SK-N-SH (cell line): Measurements from ENCODE around the gene ZC3H4. TPM values are rescaled to one million over a fixed set of nuclear protein-coding genes. Genes with fewer than 3 reads are reported as not detected.

ENCODE experiments used
- CTCF ChIA-PET: fragments of 300-600, 350-600 bp; formaldehyde crosslinking; extraction: SDS; loops from one replicate; lab custom pipeline; 2021; lab: Yijun Ruan, JAX
- POLR2A ChIA-PET: fragments of 350-600 bp; sonication (Branson Sonifier 250); formaldehyde crosslinking; extraction: SDS; loops from one replicate; lab custom pipeline; 2020; ENCODE audit warnings: antibody characterized with exemption, inconsistent platforms; lab: Yijun Ruan, JAX
- DNase-seq: peaks from one replicate; pipeline ENCODE4 v3.0.0; 2012
- H2AFZ ChIP-seq: fragments of 200-600 bp; sonication (generic); 2 replicates; pipeline ENCODE4 v1.8.1; 2016; ENCODE audit warnings: antibody characterized with exemption, mild to moderate bottlenecking, low read depth
- H3F3A ChIP-seq: fragments of 200-600 bp; sonication (generic); replicated peaks from 2 replicates; pipeline ENCODE3; 2016; ENCODE audit warnings: antibody characterized with exemption, mild to moderate bottlenecking; ENCODE audit not compliant: insufficient read depth
- H3K27ac ChIP-seq, 2 experiments: fragments of 200-500 bp in 1 of 2; fragments of 200-600 bp in 1 of 2; sonication (Bioruptor generic) in 1 of 2; sonication (generic), shearing (Covaris generic) in 1 of 2; 2 replicates each; pipeline versions ENCODE4 v1.5.1 to v1.6.1; 2014 to 2016; ENCODE audit warnings: low read depth in 2 of 2, inconsistent platforms in 1 of 2, low read length in 1 of 2, mild to moderate bottlenecking in 1 of 2, mixed read lengths in 1 of 2
- H3K27me3 ChIP-seq: fragments of 200-600 bp; sonication (generic), shearing (Covaris generic); 2 replicates; pipeline ENCODE4 v1.6.1; 2016; ENCODE audit warnings: mixed run types; ENCODE audit not compliant: insufficient read depth
- H3K36me3 ChIP-seq, 2 experiments: fragments of 200-500 bp in 1 of 2; fragments of 200-600 bp in 1 of 2; sonication (Bioruptor generic) in 1 of 2; sonication (generic) in 1 of 2; replicated peaks in 1 of 2; 2 replicates each; pipeline versions ENCODE3 to v1.5.1; 2014 to 2016; ENCODE audit warnings: low read length in 1 of 2, mild to moderate bottlenecking in 1 of 2; ENCODE audit not compliant: insufficient read depth in 2 of 2, control insufficient read depth in 1 of 2
- H3K4me1 ChIP-seq, 2 experiments: fragments of 200-500 bp in 1 of 2; fragments of 200-600 bp in 1 of 2; sonication (Bioruptor generic) in 1 of 2; sonication (generic), shearing (Covaris generic) in 1 of 2; 2 replicates each; pipeline versions ENCODE4 v1.5.1 to v1.6.1; 2014 to 2016; ENCODE audit warnings: low read depth in 1 of 2, low read length in 1 of 2, mixed run types in 1 of 2; ENCODE audit not compliant: insufficient read depth in 2 of 2, control insufficient read depth in 1 of 2
- H3K4me2 ChIP-seq: fragments of 200-600 bp; sonication (generic), shearing (Covaris generic); 2 replicates; pipeline ENCODE4 v1.6.1; 2017; ENCODE audit warnings: mixed run types
- H3K4me3 ChIP-seq, 2 experiments: fragments of 200-500 bp in 1 of 2; fragments of 200-600 bp in 1 of 2; sonication (Bioruptor generic) in 1 of 2; sonication (generic), shearing (Covaris generic) in 1 of 2; 2 replicates each; pipeline versions ENCODE4 v1.5.1 to v1.8.1; 2014 to 2016; ENCODE audit warnings: low read depth in 2 of 2, inconsistent platforms in 1 of 2, low read length in 1 of 2, mild to moderate bottlenecking in 1 of 2, mixed read lengths in 1 of 2, moderate library complexity in 1 of 2
- H3K79me2 ChIP-seq: fragments of 200-600 bp; sonication (generic); 2 replicates; pipeline ENCODE4 v1.8.1; 2017; ENCODE audit warnings: mild to moderate bottlenecking; ENCODE audit not compliant: insufficient read depth
- H3K9ac ChIP-seq: fragments of 200-600 bp; sonication (generic); 2 replicates; pipeline ENCODE4 v1.6.1; 2017; ENCODE audit warnings: mixed run types
- H3K9me2 ChIP-seq: fragments of 200-600 bp; sonication (generic); 2 replicates; pipeline ENCODE4 v1.6.1; 2017; ENCODE audit warnings: mixed run types
- H3K9me3 ChIP-seq: fragments of 200-600 bp; sonication (generic); 2 replicates; pipeline ENCODE4 v1.6.1; 2017; ENCODE audit warnings: mixed run types, mild to moderate bottlenecking, moderate library complexity
- H4K20me1 ChIP-seq: fragments of 200-600 bp; sonication (generic); 2 replicates; pipeline ENCODE4 v1.6.1; 2017; ENCODE audit warnings: mild to moderate bottlenecking, mixed run types; ENCODE audit not compliant: insufficient read depth
- ELF1 ChIP-seq: IDR thresholded peaks from 2 replicates; pipeline ENCODE4 v1.4.0; 2012
- EZH2phosphoT487 ChIP-seq: fragments of 200-600 bp; sonication (generic); IDR thresholded peaks from 2 replicates; pipeline ENCODE4 v1.6.1; 2017; ENCODE audit warnings: low read depth, mixed run types, mild to moderate bottlenecking, antibody characterized with exemption, moderate library complexity, borderline replicate concordance
- MEF2A ChIP-seq: IDR thresholded peaks from 2 replicates; pipeline ENCODE4 v1.4.0; 2012; ENCODE audit warnings: low read depth, borderline replicate concordance
- PBX3 ChIP-seq: IDR thresholded peaks from 2 replicates; pipeline ENCODE4; 2012
- POLR2AphosphoS5 ChIP-seq: IDR thresholded peaks from 2 replicates; pipeline ENCODE4 v1.6.1; 2012; ENCODE audit warnings: low read depth, low read length
- RCOR1 ChIP-seq: fragments of 150-350 bp; IDR thresholded peaks from 2 replicates; pipeline ENCODE4 v1.6.1; 2017; ENCODE audit warnings: antibody characterized with exemption, low read length
- RXRA ChIP-seq: IDR thresholded peaks from 2 replicates; pipeline ENCODE4 v1.4.0; 2012; ENCODE audit warnings: low read depth, mild to moderate bottlenecking, borderline replicate concordance
- TAF1 ChIP-seq: IDR thresholded peaks from 2 replicates; pipeline ENCODE4 v1.6.1; 2012; ENCODE audit warnings: low read depth, mild to moderate bottlenecking, low read length, moderate library complexity, borderline replicate concordance
- TEAD4 ChIP-seq: IDR thresholded peaks from 2 replicates; pipeline ENCODE4 v1.4.0; 2012; ENCODE audit warnings: mild to moderate bottlenecking, borderline replicate concordance; ENCODE audit not compliant: insufficient read depth
- USF1 ChIP-seq: IDR thresholded peaks from 2 replicates; pipeline ENCODE4 v1.4.0; 2012; ENCODE audit warnings: low read depth, borderline replicate concordance
- ZBTB33 ChIP-seq: IDR thresholded peaks from 2 replicates; pipeline ENCODE4 v1.4.0; 2012; ENCODE audit warnings: low read depth, borderline replicate concordance
- WGBS: methylation state at CpG from one replicate; pipeline ENCODE4 v1.1.6; 2017; ENCODE audit warnings: low lambda C conversion rate; 5-methylcytosine and 5-hydroxymethylcytosine counted together
- polyA plus RNA-seq, 3 experiments: library from polyadenylated mRNA; depleted of rRNA; stranded (reverse); fragments of >200 nt; gene quantifications; 2 replicates each; pipeline ENCODE4 v1.2.3, GENCODE V29; 2012

The ZC3H4 gene
- polyA plus RNA-seq, 1 of the 3 experiments (the other 2 are of a cell fraction) = 7.6 TPM

- TF ChIP-seq MEF2A (0 out of 2 replicates have a peak, but pooled peaks have one; percentile 4), RCOR1 (no peak), TAF1 (peak; percentile 86), POLR2AphosphoS5 (peak; percentile 83), ELF1 (0 out of 2 replicates have a peak, but pooled peaks have one; percentile 20), RXRA (no peak), PBX3 (no peak; the same call in 1 of the 2 replicates), TEAD4 (peak; percentile 59; the same call in 1 of the 2 replicates)
Measured at GRCh38 chr19:47112166-47112996, 1.2 kb downstream of the ZC3H4 start (continued).

- Histone ChIP-seq H2AFZ (no peak overlapping the region), H3K9me3 (no peaks in the 10 kb centered on the region)
- POLR2A ChIA-PET = interaction anchor here (2.5 kb wide), 1 partner anchor 145 kb away, joined by 11 read pairs; the partner anchor contains the start of gene CCDC9
Measured at GRCh38 chr19:47111682-47112165, 1.9 kb downstream of the ZC3H4 start.

More at GRCh38 chr19:47111682-47112165, 1.9 kb downstream of the ZC3H4 start:
- H3K4me1 ChIP-seq = peaks cover 33 to 38% of the 10 kb centered on the region in 2 experiments
- WGBS = 0% methylated on average over 6 of the region's 24 CpGs
- peak overlapping the region; percentile 99 for H3K4me2 ChIP-seq
- peak overlapping the region; percentile 78 to 92 for H3K4me3 ChIP-seq
- H3K27ac ChIP-seq = peak overlapping the region; percentile 99 to 100
- H3K9me2 ChIP-seq = no peaks in the 10 kb centered on the region
- H3K36me3 ChIP-seq = peaks cover 13 to 15% of the 10 kb centered on the region in 2 experiments
- H3K9ac ChIP-seq = peak overlapping the region; percentile 100
- no peak for DNase-seq
- H3K27me3 ChIP-seq = no peaks in the 10 kb centered on the region
- CTCF ChIA-PET = interaction anchor here (0.8 to 4.3 kb wide), 4 partner anchors 27 to 132 kb away, joined by 3 to 18 read pairs (median 3); no protein-coding TSS in a partner anchor
- H3F3A ChIP-seq = peaks cover 34% of the 10 kb centered on the region
- no peaks in the 10 kb centered on the region for H4K20me1 ChIP-seq
- no peak for TF ChIP-seq ZBTB33
- TF ChIP-seq EZH2phosphoT487 = no peak
- no peak for TF ChIP-seq USF1
- 0 out of 2 replicates have a peak, but pooled peaks have one; percentile 5 for TF ChIP-seq MEF2A
- peaks cover 56% of the 10 kb centered on the region for H3K79me2 ChIP-seq
